PC-3 (cell line): ENCODE measurements around the gene KIF5A. TPM values are rescaled to one million over a fixed set of nuclear protein-coding genes. Genes with fewer than 3 reads are reported as not detected.

Experiments used
- ATAC-seq: fragments of 200-7000 bp; cut with Tn5 transposase; 2 replicates; pipeline ENCODE4 v1.9.1; 2020; ENCODE audit warnings: mild to moderate bottlenecking, moderate library complexity
- BruUV-seq: library from RNA; stranded (reverse); fragments of 400-500 nt; replicated peaks from 2 replicates; lab custom pipeline; 2021; lab: Mats Ljungman, UMichigan
- CTCF ChIA-PET: fragments of 300-600 bp; sonication (Branson Sonifier 250); formaldehyde crosslinking; loops from one replicate; lab custom pipeline; 2022; ENCODE audit warnings: antibody characterized with exemption; lab: Charles Lee
- POLR2A ChIA-PET: fragments of 300-600 bp; sonication (Branson Sonifier 250); formaldehyde crosslinking; loops from one replicate; lab custom pipeline; 2022; ENCODE audit warnings: antibody characterized with exemption; ENCODE audit not compliant: unreplicated experiment; lab: Charles Lee
- DNase-seq: peaks from one replicate; pipeline ENCODE4 v3.0.0-alpha.2; 2015
- H2AFZ ChIP-seq: fragments of 300-600 bp; sonication (generic); 2 replicates; pipeline ENCODE4 v1.6.0; 2016; ENCODE audit warnings: antibody characterized with exemption, low read length
- H3F3A ChIP-seq: fragments of 300-600 bp; sonication (generic); one replicate; pipeline ENCODE4 v1.6.0; 2017; ENCODE audit warnings: antibody characterized with exemption, low read length, control low read depth, mild to moderate bottlenecking; ENCODE audit not compliant: unreplicated experiment
- H3K27ac ChIP-seq: fragments of 300-600 bp; sonication (generic); 2 replicates; pipeline ENCODE4 v1.5.1; 2016; ENCODE audit warnings: mild to moderate bottlenecking, low read length
- H3K27me3 ChIP-seq: fragments of 300-600 bp; sonication (generic); 2 replicates; pipeline ENCODE4 v1.6.1; 2016; ENCODE audit warnings: low read length, mixed read lengths
- H3K36me3 ChIP-seq: fragments of 300-600 bp; sonication (generic); 2 replicates; pipeline ENCODE4 v1.6.1; 2016; ENCODE audit warnings: low read depth, mixed run types, low read length, mixed read lengths
- H3K4me1 ChIP-seq: fragments of 300-600 bp; sonication (generic); 2 replicates; pipeline ENCODE4 v1.5.1; 2016; ENCODE audit warnings: low read length; ENCODE audit not compliant: insufficient read depth
- H3K4me2 ChIP-seq: fragments of 300-600 bp; sonication (generic); 2 replicates; pipeline ENCODE4 v1.6.0; 2016; ENCODE audit warnings: low read length
- H3K4me3 ChIP-seq: fragments of 300-600 bp; sonication (generic); 2 replicates; pipeline ENCODE4 v1.5.1; 2016; ENCODE audit warnings: mild to moderate bottlenecking, low read length, mixed read lengths
- H3K79me2 ChIP-seq: fragments of 300-600 bp; sonication (generic); 2 replicates; pipeline ENCODE4 v1.6.1; 2017; ENCODE audit warnings: low read length, mixed read lengths
- H3K9ac ChIP-seq: fragments of 300-600 bp; sonication (generic); 2 replicates; pipeline ENCODE4 v1.6.0; 2016; ENCODE audit warnings: mild to moderate bottlenecking, low read length
- H3K9me2 ChIP-seq: fragments of 300-600 bp; sonication (generic); replicated peaks from 2 replicates; pipeline ENCODE4 v1.6.1; 2016; ENCODE audit warnings: mixed run types, low read length, mixed read lengths
- H3K9me3 ChIP-seq: fragments of 300-600 bp; sonication (generic); 2 replicates; pipeline ENCODE4 v1.6.1; 2016; ENCODE audit warnings: low read length, mixed read lengths
- H4K20me1 ChIP-seq: fragments of 300-600 bp; sonication (generic); 2 replicates; pipeline ENCODE4 v1.6.1; 2016; ENCODE audit warnings: low read length, mixed read lengths
- EZH2 ChIP-seq: fragments of 300-600 bp; sonication (generic); IDR thresholded peaks from one replicate; pipeline ENCODE4 v1.6.1; 2017; ENCODE audit warnings: antibody characterized with exemption, mild to moderate bottlenecking, low read length; ENCODE audit not compliant: unreplicated experiment
- EZH2phosphoT487 ChIP-seq: fragments of 300-600 bp; sonication (generic); IDR thresholded peaks from 2 replicates; pipeline ENCODE4 v1.6.1; 2018; ENCODE audit warnings: mild to moderate bottlenecking, antibody characterized with exemption, low read length, borderline replicate concordance
- intact Hi-C: fragments of 100-400 bp; cut with micrococcal nuclease; formaldehyde crosslinking; loops from 2 replicates; pipeline ENCODE4 v1.9.0; 2023
- total RNA-seq: library from RNA; depleted of rRNA; stranded (reverse); fragments of >200 nt; gene quantifications from 2 replicates; pipeline ENCODE4 v1.2.3, GENCODE V29; 2014
- TF ChIP-seq, protein P1 (sequence below): fragments of 300-600 bp; sonication (generic); conservative IDR thresholded peaks from 2 replicates; pipeline ENCODE4 v1.5.1; 2017; ENCODE audit warnings: antibody characterized with exemption, low read depth, mild to moderate bottlenecking, low read length

KIF5A gene
- total RNA-seq, 1 experiment from 2014 or later = not detected

- Histone ChIP-seq H3K4me2 (no peak overlapping the region), H3K9me3 (no peaks in the 10 kb centered on the region), H3K4me3 (no peak overlapping the region), H2AFZ (no peak overlapping the region), H3K27me3 (no peaks in the 10 kb centered on the region), H3K9me2 (no peaks in the 10 kb centered on the region), H3K4me1 (peaks cover 10% of the 10 kb centered on the region), H3K27ac (no peak overlapping the region), H3K36me3 (peaks cover 49% of the 10 kb centered on the region), H4K20me1 (no peaks in the 10 kb centered on the region), H3K9ac (no peak overlapping the region), H3K79me2 (peaks cover 14% of the 10 kb centered on the region), H3F3A (no peaks in the 10 kb centered on the region)
- intact Hi-C loops = no loop called here
- ATAC-seq = no peak
- CTCF ChIA-PET = no interaction called here
- no peak for DNase-seq
- BruUV-seq = no TSS peak
- POLR2A ChIA-PET = no interaction called here
- TF ChIP-seq EZH2 (no peak), EZH2phosphoT487 (no peak)
- TF ChIP-seq, protein P1, sequence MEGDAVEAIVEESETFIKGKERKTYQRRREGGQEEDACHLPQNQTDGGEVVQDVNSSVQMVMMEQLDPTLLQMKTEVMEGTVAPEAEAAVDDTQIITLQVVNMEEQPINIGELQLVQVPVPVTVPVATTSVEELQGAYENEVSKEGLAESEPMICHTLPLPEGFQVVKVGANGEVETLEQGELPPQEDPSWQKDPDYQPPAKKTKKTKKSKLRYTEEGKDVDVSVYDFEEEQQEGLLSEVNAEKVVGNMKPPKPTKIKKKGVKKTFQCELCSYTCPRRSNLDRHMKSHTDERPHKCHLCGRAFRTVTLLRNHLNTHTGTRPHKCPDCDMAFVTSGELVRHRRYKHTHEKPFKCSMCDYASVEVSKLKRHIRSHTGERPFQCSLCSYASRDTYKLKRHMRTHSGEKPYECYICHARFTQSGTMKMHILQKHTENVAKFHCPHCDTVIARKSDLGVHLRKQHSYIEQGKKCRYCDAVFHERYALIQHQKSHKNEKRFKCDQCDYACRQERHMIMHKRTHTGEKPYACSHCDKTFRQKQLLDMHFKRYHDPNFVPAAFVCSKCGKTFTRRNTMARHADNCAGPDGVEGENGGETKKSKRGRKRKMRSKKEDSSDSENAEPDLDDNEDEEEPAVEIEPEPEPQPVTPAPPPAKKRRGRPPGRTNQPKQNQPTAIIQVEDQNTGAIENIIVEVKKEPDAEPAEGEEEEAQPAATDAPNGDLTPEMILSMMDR = no peak
Measured at GRCh38 chr12:57528831-57529555, 20.9 kb upstream of the KIF5A start.

DNA sequence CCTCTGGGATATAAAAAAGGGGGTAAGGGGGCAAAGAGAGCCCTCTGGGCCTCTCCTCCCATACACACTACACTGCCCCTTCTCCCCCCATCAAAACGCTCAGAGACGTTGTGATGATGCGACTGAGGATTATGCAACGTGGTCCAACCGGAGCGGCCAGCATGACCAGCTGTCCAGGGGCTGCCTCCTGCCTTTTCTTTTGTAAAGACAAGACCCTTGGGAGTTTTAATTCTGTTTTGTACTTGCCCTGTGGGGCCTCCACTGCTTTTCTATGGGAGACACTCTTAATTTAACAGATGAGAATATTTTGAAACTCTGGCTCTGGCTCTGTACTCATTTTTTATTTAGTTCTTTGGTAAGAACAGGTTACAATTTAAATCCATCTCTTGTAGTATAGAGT, 20.0 kb upstream of the KIF5A start:
- TF ChIP-seq EZH2phosphoT487 = no peak
- TF ChIP-seq, protein P1 = no peak
- no peak for TF ChIP-seq EZH2
- Histone ChIP-seq H2AFZ (no peak overlapping the region), H3K4me2 (no peak overlapping the region), H3K4me3 (no peak overlapping the region), H3K9ac (no peak overlapping the region), H3K9me2 (no peaks in the 10 kb centered on the region), H3K4me1 (peaks cover 1% of the 10 kb centered on the region; the same call in 1 of the 2 replicates), H3K9me3 (no peaks in the 10 kb centered on the region), H3K27me3 (no peaks in the 10 kb centered on the region), H3K36me3 (peaks cover 53% of the 10 kb centered on the region), H3K79me2 (peaks cover 6% of the 10 kb centered on the region), H3K27ac (no peak overlapping the region), H4K20me1 (no peaks in the 10 kb centered on the region), H3F3A (no peaks in the 10 kb centered on the region)
- intact Hi-C loops = no loop called here
- no peak for ATAC-seq
- BruUV-seq = no TSS peak
- DNase-seq = no peak
- ChIA-PET CTCF (no interaction called here), POLR2A (no interaction called here)
